Lower leg skin (tissue), 3 donors: ENCODE data around the gene RPL37A.

Experiments
- POLR2A ChIP-seq, 2 donors: fragments of 450-650 bp; IDR thresholded peaks; one replicate each; pipeline ENCODE4 v1.6.1; 2016 to 2017; ENCODE audit warnings: antibody characterized with exemption in 2 of 2, mild to moderate bottlenecking in 1 of 2, moderate library complexity in 1 of 2
- TF ChIP-seq, protein P1 (sequence below), 3 donors: fragments of 450-650 bp; IDR thresholded peaks; one replicate each; pipeline ENCODE4 v1.5.1; 2016; ENCODE audit warnings: antibody characterized with exemption in 3 of 3, mild to moderate bottlenecking in 3 of 3, moderate library complexity in 2 of 3

DNA sequence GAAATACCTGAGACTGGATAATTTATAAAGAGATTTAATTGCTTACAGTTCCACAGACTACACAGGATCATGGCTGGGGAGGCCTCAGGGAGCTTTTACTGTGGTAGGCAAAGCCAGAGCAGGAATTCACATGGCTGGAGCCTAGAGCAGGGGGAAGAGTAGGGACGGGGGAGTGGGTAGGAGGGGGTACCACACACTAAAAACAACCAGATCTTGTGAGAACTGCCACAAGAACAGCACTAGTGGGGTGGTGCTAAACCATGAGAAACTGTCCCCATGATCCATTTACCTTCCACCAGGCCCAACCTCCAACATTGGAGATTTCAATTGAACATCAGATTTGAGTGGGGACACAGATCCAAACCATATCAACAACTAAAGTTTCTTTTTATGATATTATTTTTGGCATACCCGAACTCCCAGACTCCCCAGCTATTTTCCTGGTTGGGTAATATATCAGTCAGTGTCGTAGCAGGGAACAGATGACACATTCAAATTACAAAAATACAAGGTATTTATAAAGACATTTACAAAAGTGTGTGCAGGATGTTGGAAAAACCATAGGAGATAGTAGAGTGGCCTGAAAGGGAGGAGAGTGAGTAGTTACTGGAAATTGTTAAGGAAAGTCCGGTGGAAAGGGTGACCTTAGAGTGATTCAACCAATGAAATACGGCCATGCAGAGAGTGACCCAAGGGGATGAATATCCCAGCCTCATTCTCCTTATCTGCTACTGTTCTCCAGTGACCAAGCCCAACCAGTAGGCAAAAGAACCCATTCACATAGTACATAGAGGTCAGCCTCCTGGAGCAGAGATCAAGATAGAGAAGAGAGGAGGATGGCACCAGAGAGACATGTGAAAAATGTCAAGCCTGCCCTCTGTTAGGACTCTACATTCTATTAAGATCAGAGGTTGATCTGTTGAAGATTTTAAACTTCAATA is 8.8 kb downstream of the RPL37A start:
- TF ChIP-seq, protein P1, sequence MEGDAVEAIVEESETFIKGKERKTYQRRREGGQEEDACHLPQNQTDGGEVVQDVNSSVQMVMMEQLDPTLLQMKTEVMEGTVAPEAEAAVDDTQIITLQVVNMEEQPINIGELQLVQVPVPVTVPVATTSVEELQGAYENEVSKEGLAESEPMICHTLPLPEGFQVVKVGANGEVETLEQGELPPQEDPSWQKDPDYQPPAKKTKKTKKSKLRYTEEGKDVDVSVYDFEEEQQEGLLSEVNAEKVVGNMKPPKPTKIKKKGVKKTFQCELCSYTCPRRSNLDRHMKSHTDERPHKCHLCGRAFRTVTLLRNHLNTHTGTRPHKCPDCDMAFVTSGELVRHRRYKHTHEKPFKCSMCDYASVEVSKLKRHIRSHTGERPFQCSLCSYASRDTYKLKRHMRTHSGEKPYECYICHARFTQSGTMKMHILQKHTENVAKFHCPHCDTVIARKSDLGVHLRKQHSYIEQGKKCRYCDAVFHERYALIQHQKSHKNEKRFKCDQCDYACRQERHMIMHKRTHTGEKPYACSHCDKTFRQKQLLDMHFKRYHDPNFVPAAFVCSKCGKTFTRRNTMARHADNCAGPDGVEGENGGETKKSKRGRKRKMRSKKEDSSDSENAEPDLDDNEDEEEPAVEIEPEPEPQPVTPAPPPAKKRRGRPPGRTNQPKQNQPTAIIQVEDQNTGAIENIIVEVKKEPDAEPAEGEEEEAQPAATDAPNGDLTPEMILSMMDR (IDR thresholded peaks at IDR 0.05), result no peak
- no peak for TF ChIP-seq POLR2A (IDR thresholded peaks at IDR 0.05)
